ENCODE results near the gene FAM107B. TPM values are rescaled to one million over a fixed set of nuclear protein-coding genes. Genes with fewer than 3 reads are reported as not detected.

Gene FAM107B
- total RNA-seq, 3 donors from 2014 or later: 30.8 to 56.1 (median 51.8) TPM

Other genes starting within 250 kb of the FAM107B start
- gene CDNF, start 63.1 kb upstream of the FAM107B start, total RNA-seq: 1 to 10 TPM; 2.9 to 6.2 (median 5.1) TPM
- 10 to 100 TPM in 2 of 3 donors, 1 to 10 TPM in 1; 9.3 to 16.7 (median 16.4) TPM for gene HSPA14, start 63.4 kb upstream of the FAM107B start, total RNA-seq
- 10 to 100 TPM in 2 of 3 donors, 1 to 10 TPM in 1; 9.6 to 14.0 (median 11.1) TPM for gene MSANTD7, start 63.4 kb upstream of the FAM107B start, total RNA-seq
- gene SUV39H2, start 104.0 kb upstream of the FAM107B start, total RNA-seq: 1 to 10 TPM; 4.6 to 7.5 (median 5.6) TPM
- gene DCLRE1C, start 179.2 kb upstream of the FAM107B start, total RNA-seq: 10 to 100 TPM in 2 of 3 donors, 1 to 10 TPM in 1; 8.3 to 21.2 (median 10.8) TPM
- gene MEIG1, start 184.5 kb upstream of the FAM107B start, total RNA-seq: not detected

All from breast epithelium (tissue), 3 donors.